ENCODE results near the gene SWSAP1.

- TF ChIP-seq NR1H2 (CRISPR knock-in tag; IDR thresholded peaks at IDR 0.05) = no peak
- no peak for TF ChIP-seq CTCF (IDR thresholded peaks at IDR 0.05)
Observed at GRCh38 chr19:11390359-11390758, 15.9 kb downstream of the SWSAP1 start.

All from WTC11 (cell line).